Common myeloid progenitor, CD34-positive (primary cell): ENCODE measurements around the gene MAGI1.

Source experiments
- CTCF ChIA-PET: fragments of 350-600 bp; sonication (Branson Sonifier 250); formaldehyde crosslinking; loops from one replicate; lab custom pipeline; 2021; ENCODE audit warnings: antibody characterized with exemption; lab: Charles Lee
- POLR2A ChIA-PET: fragments of 350-600 bp; sonication (Branson Sonifier 250); formaldehyde crosslinking; loops from one replicate; lab custom pipeline; 2021; ENCODE audit warnings: antibody characterized with exemption; lab: Charles Lee
- DNase-seq, 3 donors: peaks; one replicate each; pipeline versions ENCODE4 v3.0.0 to v3.0.0-alpha.2; 2013
- H3K27ac ChIP-seq, 2 experiments: 1 replicate in 1 of 2; 2 replicates in 1 of 2; pipeline ENCODE4 v1.7.0; 2013; ENCODE audit warnings: inconsistent platforms in 2 of 2, low read length in 2 of 2, mild to moderate bottlenecking in 2 of 2, low read depth in 1 of 2, moderate library complexity in 1 of 2; ENCODE audit not compliant: severe bottlenecking in 2 of 2, insufficient read depth in 1 of 2, poor library complexity in 1 of 2
- H3K27me3 ChIP-seq, 5 experiments: replicated peaks in 2 of 5; 1 replicate in 3 of 5; 2 replicates in 2 of 5; pipeline versions ENCODE4 v1.6.1 to v1.7.0; 2013; ENCODE audit warnings: low read length in 4 of 5, mild to moderate bottlenecking in 2 of 5, moderate library complexity in 2 of 5, inconsistent platforms in 1 of 5; ENCODE audit not compliant: insufficient read depth in 5 of 5, control insufficient read depth in 4 of 5
- H3K36me3 ChIP-seq, 4 experiments: 1 replicate in 2 of 4; 2 replicates in 2 of 4; pipeline versions ENCODE4 v1.6.1 to v1.7.0; 2013; ENCODE audit warnings: low read length in 3 of 4, control low read depth in 1 of 4, mild to moderate bottlenecking in 1 of 4; ENCODE audit not compliant: control insufficient read depth in 4 of 4, insufficient read depth in 4 of 4
- H3K4me1 ChIP-seq, 4 experiments: 1 replicate in 3 of 4; 2 replicates in 1 of 4; pipeline versions ENCODE4 v1.6.1 to v1.7.1; 2013; ENCODE audit warnings: low read length in 3 of 4, mild to moderate bottlenecking in 3 of 4, control low read depth in 1 of 4, inconsistent platforms in 1 of 4, moderate library complexity in 1 of 4; ENCODE audit not compliant: control insufficient read depth in 4 of 4, insufficient read depth in 4 of 4; ENCODE audit errors: control extremely low read depth in 1 of 4
- H3K4me3 ChIP-seq, 7 experiments: 1 replicate in 4 of 7; 2 replicates in 3 of 7; pipeline versions ENCODE4 v1.5.1 to v1.7.0; 2013; ENCODE audit warnings: mild to moderate bottlenecking in 7 of 7, low read length in 6 of 7, moderate library complexity in 6 of 7, inconsistent platforms in 2 of 7, low read depth in 2 of 7, control low read depth in 1 of 7; ENCODE audit not compliant: insufficient read depth in 4 of 7, control insufficient read depth in 1 of 7; ENCODE audit errors: extremely low read depth in 1 of 7
- H3K9me3 ChIP-seq, 5 experiments: 1 replicate in 4 of 5; 2 replicates in 1 of 5; pipeline versions ENCODE4 v1.6.1 to v1.7.1; 2013; ENCODE audit warnings: low read length in 4 of 5, mild to moderate bottlenecking in 2 of 5, inconsistent platforms in 1 of 5, low read depth in 1 of 5, moderate library complexity in 1 of 5; ENCODE audit not compliant: control insufficient read depth in 4 of 5, insufficient read depth in 2 of 5; ENCODE audit errors: control extremely low read depth in 1 of 5
- WGBS: methylation state at CpG from one replicate; pipeline ENCODE4 v1.1.5; 2013; ENCODE audit not compliant: insufficient coverage; 5-methylcytosine and 5-hydroxymethylcytosine counted together

The MAGI1 gene

GRCh38 chr3:65716071-65716751, 322.5 kb downstream of the MAGI1 start:
- no peak overlapping the region for H3K27ac ChIP-seq
- 89% methylated on average over 3 of the region's 4 CpGs for WGBS
- CTCF ChIA-PET, result no interaction called here
- H3K9me3 ChIP-seq, result no peaks in the 10 kb centered on the region
- POLR2A ChIA-PET, result no interaction called here
- no peak for DNase-seq
- no peak overlapping the region for H3K4me3 ChIP-seq
- peaks cover 0 to 3% (median 0%) of the 10 kb centered on the region in 5 experiments for H3K27me3 ChIP-seq
- H3K4me1 ChIP-seq, result no peaks in the 10 kb centered on the region
- H3K36me3 ChIP-seq, result no peaks in the 10 kb centered on the region

- WGBS, result 97% methylated on average over 6 of the region's 6 CpGs
- POLR2A ChIA-PET, result no interaction called here
Measured at GRCh38 chr3:65714134-65714533, 324.6 kb downstream of the MAGI1 start.

GRCh38 chr3:65713016-65713415, 325.7 kb downstream of the MAGI1 start:
- ChIA-PET POLR2A (no interaction called here), CTCF (no interaction called here)
- Histone ChIP-seq H3K27ac (no peak overlapping the region), H3K36me3 (no peaks in the 10 kb centered on the region), H3K9me3 (no peaks in the 10 kb centered on the region), H3K27me3 (peaks cover 0 to 4% (median 0%) of the 10 kb centered on the region in 5 experiments), H3K4me3 (no peak overlapping the region), H3K4me1 (no peaks in the 10 kb centered on the region)
- no peak for DNase-seq
- no CpG with 5 or more reads among the region's 1 CpG for WGBS

More at GRCh38 chr3:65714134-65714533, 324.6 kb downstream of the MAGI1 start:
- H3K36me3 ChIP-seq, result no peaks in the 10 kb centered on the region
- no peak overlapping the region for H3K4me3 ChIP-seq
- H3K4me1 ChIP-seq, result no peaks in the 10 kb centered on the region
- no peaks in the 10 kb centered on the region for H3K9me3 ChIP-seq
- DNase-seq, result no peak
- H3K27me3 ChIP-seq, result peaks cover 0 to 4% (median 0%) of the 10 kb centered on the region in 5 experiments
- H3K27ac ChIP-seq, result no peak overlapping the region
- CTCF ChIA-PET, result no interaction called here

GRCh38 chr3:65712140-65712539, 326.6 kb downstream of the MAGI1 start:
- Histone ChIP-seq H3K36me3 (no peaks in the 10 kb centered on the region), H3K4me3 (no peak overlapping the region), H3K27ac (no peak overlapping the region), H3K27me3 (peaks cover 0 to 4% (median 0%) of the 10 kb centered on the region in 5 experiments), H3K9me3 (no peaks in the 10 kb centered on the region), H3K4me1 (no peaks in the 10 kb centered on the region)
- 100% methylated on average over 2 of the region's 5 CpGs for WGBS
- CTCF ChIA-PET, result no interaction called here
- DNase-seq, result no peak
- POLR2A ChIA-PET, result no interaction called here

- H3K27ac ChIP-seq, result no peak overlapping the region
Measured at GRCh38 chr3:65706776-65707568, 331.7 kb downstream of the MAGI1 start.

GRCh38 chr3:65706301-65706700, 332.4 kb downstream of the MAGI1 start:
- Histone ChIP-seq H3K27me3 (peaks cover 0 to 9% (median 0%) of the 10 kb centered on the region in 5 experiments), H3K4me1 (no peaks in the 10 kb centered on the region), H3K4me3 (no peak overlapping the region), H3K27ac (no peak overlapping the region), H3K9me3 (no peaks in the 10 kb centered on the region), H3K36me3 (no peaks in the 10 kb centered on the region)
- DNase-seq, result no peak
- POLR2A ChIA-PET, result no interaction called here
- WGBS, result 78% methylated on average over 2 of the region's 4 CpGs
- CTCF ChIA-PET, result no interaction called here

More at GRCh38 chr3:65706776-65707568, 331.7 kb downstream of the MAGI1 start:
- no peaks in the 10 kb centered on the region for H3K9me3 ChIP-seq
- peaks cover 0 to 9% (median 0%) of the 10 kb centered on the region in 5 experiments for H3K27me3 ChIP-seq
- no peak overlapping the region for H3K4me3 ChIP-seq
- no peak for DNase-seq
- no peaks in the 10 kb centered on the region for H3K36me3 ChIP-seq
- no peaks in the 10 kb centered on the region for H3K4me1 ChIP-seq
- POLR2A ChIA-PET, result no interaction called here
- CTCF ChIA-PET, result no interaction called here
- 91% methylated on average over 9 of the region's 13 CpGs for WGBS

GRCh38 chr3:65703820-65704219, 334.9 kb downstream of the MAGI1 start:
- Histone ChIP-seq H3K27ac (no peak overlapping the region), H3K9me3 (peaks cover 0 to 1% (median 0%) of the 10 kb centered on the region in 5 experiments), H3K27me3 (peaks cover 0 to 8% (median 0%) of the 10 kb centered on the region in 5 experiments), H3K4me1 (no peaks in the 10 kb centered on the region), H3K36me3 (no peaks in the 10 kb centered on the region), H3K4me3 (no peak overlapping the region)
- ChIA-PET POLR2A (no interaction called here), CTCF (no interaction called here)
- 100% methylated on average over 1 of the region's 2 CpGs for WGBS
- no peak for DNase-seq
